Activated CD8-positive, alpha-beta memory T cell treated with anti-CD3 and anti-CD28 coated beads, Interleukin-2, amount 50 U/mL, for 24 hours (primary cell): ENCODE results near the gene ATP7B.

Source experiments
- DNase-seq: peaks from one replicate; pipeline ENCODE4 v3.0.0-alpha.2; 2020; ENCODE audit errors: extremely low read depth

ATP7B gene

GRCh38 chr13:51950722-51951121 lies 60.5 kb downstream of the ATP7B start:
- DNase-seq = no peak

- no peak for DNase-seq
Measured at GRCh38 chr13:51946163-51946669, 65.0 kb downstream of the ATP7B start.

- DNase-seq = no peak
Measured at GRCh38 chr13:51945149-51945548, 66.1 kb downstream of the ATP7B start.

- DNase-seq = no peak
Measured at GRCh38 chr13:51944428-51944827, 66.8 kb downstream of the ATP7B start.

GRCh38 chr13:51943721-51944120 lies 67.5 kb downstream of the ATP7B start:
- no peak for DNase-seq

GRCh38 chr13:51942189-51942588 lies 69.1 kb downstream of the ATP7B start:
- DNase-seq = no peak

- DNase-seq = no peak
Measured at GRCh38 chr13:51938454-51938853, 72.8 kb downstream of the ATP7B start.

GRCh38 chr13:51937320-51938290 lies 73.6 kb downstream of the ATP7B start:
- DNase-seq = no peak

GRCh38 chr13:51935326-51936171 lies 75.7 kb downstream of the ATP7B start:
- no peak for DNase-seq

GRCh38 chr13:51934461-51935087 lies 76.7 kb downstream of the ATP7B start:
- no peak for DNase-seq

GRCh38 chr13:51933466-51934058 lies 77.7 kb downstream of the ATP7B start:
- DNase-seq = no peak

GRCh38 chr13:51932231-51932630 lies 79.0 kb downstream of the ATP7B start:
- DNase-seq = no peak

- no peak for DNase-seq
Measured at GRCh38 chr13:51931606-51932005, 79.6 kb downstream of the ATP7B start.

GRCh38 chr13:51929699-51930098 lies 81.6 kb downstream of the ATP7B start:
- DNase-seq = no peak

GRCh38 chr13:51928231-51928630 lies 83.0 kb downstream of the ATP7B start:
- DNase-seq = no peak

- DNase-seq = no peak
Measured at GRCh38 chr13:51927129-51927528, 84.1 kb downstream of the ATP7B start.

GRCh38 chr13:51926528-51926885 lies 84.7 kb downstream of the ATP7B start:
- DNase-seq = no peak

- no peak for DNase-seq
Measured at GRCh38 chr13:51925865-51926527, 85.3 kb downstream of the ATP7B start.

- DNase-seq = no peak
Measured at GRCh38 chr13:51924756-51925544, 86.3 kb downstream of the ATP7B start.

GRCh38 chr13:51923983-51924539 lies 87.2 kb downstream of the ATP7B start:
- DNase-seq = no peak
